A549 (cell line): ENCODE measurements around the gene CCDC127.

Source experiments
- BHLHE40 ChIP-seq: IDR thresholded peaks from 2 replicates; pipeline ENCODE4 v1.6.1; 2012; ENCODE audit warnings: low read depth, low read length, inconsistent platforms
- EP300 ChIP-seq, 2 experiments: fragments of >200 bp; sonication (Bioruptor Twin); formaldehyde crosslinking; IDR thresholded peaks; 2 replicates in 1 of 2; 3 replicates in 1 of 2; pipeline ENCODE4 v1.6.1; 2016 to 2017
- HDAC2 ChIP-seq: fragments of 200-600 bp; sonication (generic); IDR thresholded peaks from 2 replicates; pipeline ENCODE4 v1.6.1; 2016
- NFE2L2 ChIP-seq: fragments of 150-350 bp; conservative IDR thresholded peaks from 2 replicates; pipeline ENCODE4 v1.6.1; 2014; ENCODE audit warnings: low read length
- POLR2A ChIP-seq: IDR thresholded peaks from 2 replicates; pipeline ENCODE4 v1.6.1; 2012; ENCODE audit warnings: mild to moderate bottlenecking, low read length
- RCOR1 ChIP-seq: fragments of 150-350 bp; IDR thresholded peaks from 2 replicates; pipeline ENCODE4 v1.6.1; 2014; ENCODE audit warnings: antibody characterized with exemption, low read length, low read depth
- TFCP2L1 ChIP-seq: fragments of 250-450 bp; sonication (Bioruptor Pico); IDR thresholded peaks from 2 replicates; pipeline ENCODE4 v1.5.0; 2021; ENCODE audit warnings: mild to moderate bottlenecking
- TF ChIP-seq, protein P1 (sequence below): fragments of >200 bp; sonication (Bioruptor Twin); formaldehyde crosslinking; IDR thresholded peaks from 3 replicates; pipeline ENCODE4 v1.5.1; 2016
- TF ChIP-seq, protein P2 (sequence below): fragments of 200-600 bp; sonication (generic); IDR thresholded peaks from 2 replicates; pipeline ENCODE4 v1.6.1; 2016; ENCODE audit warnings: antibody characterized with exemption, mild to moderate bottlenecking, moderate library complexity

DNA sequence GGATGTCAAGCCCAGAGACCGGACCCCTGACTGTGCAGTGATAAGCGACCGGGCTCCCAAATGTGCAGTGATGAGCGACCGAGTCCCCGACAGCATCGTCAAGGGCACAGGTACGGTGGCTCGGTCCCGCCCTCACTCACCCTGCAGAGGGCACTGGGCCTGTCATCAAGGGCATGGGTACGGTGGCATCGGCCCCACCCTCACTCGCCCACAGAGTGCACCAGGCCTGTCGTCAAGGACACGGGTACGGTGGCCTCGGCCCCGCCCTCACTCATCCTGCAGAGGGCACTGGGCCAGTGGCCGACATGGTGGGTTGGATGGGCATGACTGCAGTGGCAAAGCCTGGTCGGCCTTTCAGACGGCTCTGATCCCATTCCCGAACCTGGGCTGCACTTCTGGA, 36.4 kb downstream of the CCDC127 start:
- TF ChIP-seq, protein P1, sequence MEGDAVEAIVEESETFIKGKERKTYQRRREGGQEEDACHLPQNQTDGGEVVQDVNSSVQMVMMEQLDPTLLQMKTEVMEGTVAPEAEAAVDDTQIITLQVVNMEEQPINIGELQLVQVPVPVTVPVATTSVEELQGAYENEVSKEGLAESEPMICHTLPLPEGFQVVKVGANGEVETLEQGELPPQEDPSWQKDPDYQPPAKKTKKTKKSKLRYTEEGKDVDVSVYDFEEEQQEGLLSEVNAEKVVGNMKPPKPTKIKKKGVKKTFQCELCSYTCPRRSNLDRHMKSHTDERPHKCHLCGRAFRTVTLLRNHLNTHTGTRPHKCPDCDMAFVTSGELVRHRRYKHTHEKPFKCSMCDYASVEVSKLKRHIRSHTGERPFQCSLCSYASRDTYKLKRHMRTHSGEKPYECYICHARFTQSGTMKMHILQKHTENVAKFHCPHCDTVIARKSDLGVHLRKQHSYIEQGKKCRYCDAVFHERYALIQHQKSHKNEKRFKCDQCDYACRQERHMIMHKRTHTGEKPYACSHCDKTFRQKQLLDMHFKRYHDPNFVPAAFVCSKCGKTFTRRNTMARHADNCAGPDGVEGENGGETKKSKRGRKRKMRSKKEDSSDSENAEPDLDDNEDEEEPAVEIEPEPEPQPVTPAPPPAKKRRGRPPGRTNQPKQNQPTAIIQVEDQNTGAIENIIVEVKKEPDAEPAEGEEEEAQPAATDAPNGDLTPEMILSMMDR = no peak
- TF ChIP-seq, protein P2, sequence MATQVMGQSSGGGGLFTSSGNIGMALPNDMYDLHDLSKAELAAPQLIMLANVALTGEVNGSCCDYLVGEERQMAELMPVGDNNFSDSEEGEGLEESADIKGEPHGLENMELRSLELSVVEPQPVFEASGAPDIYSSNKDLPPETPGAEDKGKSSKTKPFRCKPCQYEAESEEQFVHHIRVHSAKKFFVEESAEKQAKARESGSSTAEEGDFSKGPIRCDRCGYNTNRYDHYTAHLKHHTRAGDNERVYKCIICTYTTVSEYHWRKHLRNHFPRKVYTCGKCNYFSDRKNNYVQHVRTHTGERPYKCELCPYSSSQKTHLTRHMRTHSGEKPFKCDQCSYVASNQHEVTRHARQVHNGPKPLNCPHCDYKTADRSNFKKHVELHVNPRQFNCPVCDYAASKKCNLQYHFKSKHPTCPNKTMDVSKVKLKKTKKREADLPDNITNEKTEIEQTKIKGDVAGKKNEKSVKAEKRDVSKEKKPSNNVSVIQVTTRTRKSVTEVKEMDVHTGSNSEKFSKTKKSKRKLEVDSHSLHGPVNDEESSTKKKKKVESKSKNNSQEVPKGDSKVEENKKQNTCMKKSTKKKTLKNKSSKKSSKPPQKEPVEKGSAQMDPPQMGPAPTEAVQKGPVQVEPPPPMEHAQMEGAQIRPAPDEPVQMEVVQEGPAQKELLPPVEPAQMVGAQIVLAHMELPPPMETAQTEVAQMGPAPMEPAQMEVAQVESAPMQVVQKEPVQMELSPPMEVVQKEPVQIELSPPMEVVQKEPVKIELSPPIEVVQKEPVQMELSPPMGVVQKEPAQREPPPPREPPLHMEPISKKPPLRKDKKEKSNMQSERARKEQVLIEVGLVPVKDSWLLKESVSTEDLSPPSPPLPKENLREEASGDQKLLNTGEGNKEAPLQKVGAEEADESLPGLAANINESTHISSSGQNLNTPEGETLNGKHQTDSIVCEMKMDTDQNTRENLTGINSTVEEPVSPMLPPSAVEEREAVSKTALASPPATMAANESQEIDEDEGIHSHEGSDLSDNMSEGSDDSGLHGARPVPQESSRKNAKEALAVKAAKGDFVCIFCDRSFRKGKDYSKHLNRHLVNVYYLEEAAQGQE = no peak
- no peak for TF ChIP-seq BHLHE40
- no peak for TF ChIP-seq POLR2A
- TF ChIP-seq RCOR1 = no peak
- TF ChIP-seq TFCP2L1 = no peak
- TF ChIP-seq HDAC2 = no peak
- no peak for TF ChIP-seq NFE2L2
- TF ChIP-seq EP300 (IDR thresholded peaks at IDR 0.05) = no peak
